Upper lobe of left lung (tissue), 6 donors: ENCODE results near the gene NKG7. TPM values are rescaled to one million over a fixed set of nuclear protein-coding genes. Genes with fewer than 3 reads are reported as not detected.

ENCODE experiments used
- ATAC-seq, 2 donors: fragments of 200-7000 bp; cut with Tn5 transposase; one replicate each; pipeline ENCODE4 v1.9.1; 2022; ENCODE audit warnings: mild to moderate bottlenecking in 2 of 2, moderate library complexity in 2 of 2; ENCODE audit not compliant: low FRiP score in 2 of 2
- DNase-seq, 2 donors: peaks; one replicate each; pipeline ENCODE4 v3.0.0-alpha.2; 2019 to 2020
- H3K27ac ChIP-seq, 4 donors: fragments of 200-600 bp; sonication (generic); one replicate each; pipeline ENCODE4 v1.5.1; 2016 to 2019
- H3K27me3 ChIP-seq, 4 donors: fragments of 200-600 bp; sonication (generic); one replicate each; pipeline ENCODE4 v1.5.1; 2017 to 2019
- H3K36me3 ChIP-seq, 4 donors: fragments of 200-600 bp; sonication (generic); one replicate each; pipeline ENCODE4 v1.5.1; 2016 to 2019
- H3K4me1 ChIP-seq, 4 donors: fragments of 200-600 bp; sonication (generic); one replicate each; pipeline ENCODE4 v1.5.1; 2018 to 2019
- H3K4me3 ChIP-seq, 4 donors: fragments of 200-600 bp; sonication (generic); one replicate each; pipeline ENCODE4 v1.5.1; 2017 to 2019; ENCODE audit warnings: mild to moderate bottlenecking in 2 of 4, moderate library complexity in 1 of 4
- H3K9me3 ChIP-seq, 4 donors: fragments of 200-600 bp; sonication (generic); one replicate each; pipeline ENCODE4 v1.5.1; 2018 to 2019
- CTCF ChIP-seq, 6 experiments: fragments of 450-650 bp in 4 of 6; fragments of 200-600 bp in 2 of 6; sonication (generic) in 2 of 6; IDR thresholded peaks; one replicate each; pipeline ENCODE4 v1.5.1; 2016 to 2019; ENCODE audit warnings: antibody characterized with exemption in 6 of 6
- EP300 ChIP-seq, 4 donors: sonication (generic); formaldehyde crosslinking; IDR thresholded peaks; one replicate each; pipeline ENCODE4 v1.5.1; 2017; ENCODE audit warnings: antibody characterized with exemption in 4 of 4, control low read depth in 2 of 4
- POLR2A ChIP-seq, 4 donors: fragments of 450-650 bp; IDR thresholded peaks; one replicate each; pipeline ENCODE4 v1.5.1; 2016 to 2017; ENCODE audit warnings: antibody characterized with exemption in 4 of 4, mild to moderate bottlenecking in 2 of 4
- POLR2AphosphoS5 ChIP-seq, 2 donors: sonication (generic); formaldehyde crosslinking; IDR thresholded peaks; one replicate each; pipeline ENCODE4 v1.5.1; 2017; ENCODE audit warnings: antibody characterized with exemption in 2 of 2
- WGBS, 2 donors: methylation state at CpG; one replicate each; pipeline ENCODE4 v1.1.5; 2017 to 2018; 5-methylcytosine and 5-hydroxymethylcytosine counted together
- total RNA-seq, 6 donors: library from RNA; depleted of rRNA in 4 of 6; stranded (reverse); fragments of >200 nt in 4 of 6; gene quantifications; one replicate each; pipeline versions ENCODE4 v1.1.0 to v1.2.1, GENCODE V29; 2016 to 2021
- donor health status: DM: no; HTN: no; CAD: no; lungs with moderate emphysema.
- donor health status: DM: no; HTN: yes; CAD: no; lungs with severe emphysema.

The NKG7 gene
- total RNA-seq, 6 donors from 2014 or later: 3.4 to 25.8 (median 9.7) TPM

DNA sequence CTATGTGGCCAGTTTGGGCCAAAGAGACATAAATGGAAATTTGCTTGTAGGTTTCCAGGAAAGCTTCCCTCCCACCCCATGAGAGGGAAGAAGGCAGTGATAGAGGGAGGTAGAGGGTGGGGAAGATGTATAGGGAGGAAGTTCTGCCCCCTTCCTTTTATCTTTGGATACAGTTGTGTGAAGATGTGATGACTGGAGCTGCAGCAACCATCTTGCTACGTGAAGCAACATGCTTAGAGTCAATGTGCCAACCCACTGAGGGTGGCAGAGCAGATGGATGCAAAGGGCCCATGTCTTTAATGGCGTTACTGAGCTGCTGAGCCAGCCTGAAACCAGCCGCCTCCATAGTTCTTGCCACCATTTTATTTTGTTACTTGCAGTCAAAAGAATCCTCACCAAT is 41.3 kb downstream of the NKG7 start:
- ATAC-seq: no peak

GRCh38 chr19:51330366-51330765 is 42.1 kb downstream of the NKG7 start:
- H3K27ac ChIP-seq: no peak overlapping the region
- peaks cover 0 to 25% (median 11%) of the 10 kb centered on the region in 4 donors for H3K27me3 ChIP-seq
- H3K36me3 ChIP-seq: no peaks in the 10 kb centered on the region
- DNase-seq (no peak), ATAC-seq (no peak)
- H3K4me1 ChIP-seq: peaks cover 7 to 16% (median 13%) of the 10 kb centered on the region in 4 donors
- 95 to 96% methylated on average over 4 of the region's 4 CpGs for WGBS, 2 donors
- H3K4me3 ChIP-seq: no peak overlapping the region
- peaks cover 0 to 5% (median 1%) of the 10 kb centered on the region in 4 donors for H3K9me3 ChIP-seq
- TF ChIP-seq POLR2A (IDR thresholded peaks at IDR 0.05) (no peak), CTCF (IDR thresholded peaks at IDR 0.05) (no peak), POLR2AphosphoS5 (IDR thresholded peaks at IDR 0.05) (no peak), EP300 (IDR thresholded peaks at IDR 0.05) (no peak)

More for the DNA sequence above, 41.3 kb downstream of the NKG7 start:
- Histone ChIP-seq H3K36me3 (no peaks in the 10 kb centered on the region), H3K4me1 (peaks cover 7 to 16% (median 13%) of the 10 kb centered on the region in 4 donors), H3K27ac (no peak overlapping the region), H3K4me3 (no peak overlapping the region), H3K9me3 (peaks cover 0 to 5% (median 1%) of the 10 kb centered on the region in 4 donors), H3K27me3 (peaks cover 0 to 25% (median 9%) of the 10 kb centered on the region in 4 donors)
- DNase-seq: no peak
- TF ChIP-seq POLR2AphosphoS5 (IDR thresholded peaks at IDR 0.05) (no peak), EP300 (IDR thresholded peaks at IDR 0.05) (no peak), POLR2A (IDR thresholded peaks at IDR 0.05) (no peak), CTCF (IDR thresholded peaks at IDR 0.05) (no peak)
- 70 to 76% methylated on average over 3 of the region's 3 CpGs for WGBS, 2 donors

DNA sequence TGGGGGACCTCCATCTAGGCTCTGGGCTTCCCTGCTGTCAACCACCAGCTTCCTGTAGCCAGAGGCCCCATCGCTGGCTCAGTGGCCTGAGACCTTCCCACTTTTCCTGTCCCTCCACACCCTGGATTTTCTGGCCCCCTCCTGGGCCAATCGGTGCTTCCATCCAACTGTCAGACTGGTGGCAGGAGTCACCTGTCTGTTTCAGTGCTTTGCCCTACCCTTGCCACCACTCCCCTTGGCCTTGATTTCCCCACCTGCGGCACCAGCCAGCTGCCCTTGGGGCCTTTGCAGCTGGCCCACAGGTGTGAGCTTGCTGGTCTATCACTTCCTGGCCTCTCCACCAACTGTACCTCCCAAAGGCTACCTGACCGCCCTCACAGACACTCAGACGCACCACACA is 43.0 kb downstream of the NKG7 start:
- WGBS, 2 donors: 85 to 90% methylated on average over 5 of the region's 5 CpGs
- Histone ChIP-seq H3K4me1 (peaks cover 7 to 16% (median 13%) of the 10 kb centered on the region in 4 donors), H3K4me3 (no peak overlapping the region), H3K36me3 (no peaks in the 10 kb centered on the region), H3K27ac (no peak overlapping the region), H3K9me3 (peaks cover 0 to 5% (median 1%) of the 10 kb centered on the region in 4 donors), H3K27me3 (peaks cover 0 to 25% (median 11%) of the 10 kb centered on the region in 4 donors)
- TF ChIP-seq POLR2AphosphoS5 (IDR thresholded peaks at IDR 0.05): no peak
- TF ChIP-seq EP300 (IDR thresholded peaks at IDR 0.05): no peak
- TF ChIP-seq POLR2A (IDR thresholded peaks at IDR 0.05): no peak
- TF ChIP-seq CTCF (IDR thresholded peaks at IDR 0.05): no peak
- DNase-seq (no peak), ATAC-seq (no peak)

GRCh38 chr19:51327066-51328001 is 45.1 kb downstream of the NKG7 start:
- H3K4me3 ChIP-seq: peak overlapping the region in 3 of 4 donors; percentile 15 to 29 (median 20)
- ATAC-seq: peak in 1 of 2 donors; percentile 75

More at GRCh38 chr19:51327066-51328001, 45.1 kb downstream of the NKG7 start:
- TF ChIP-seq CTCF (IDR thresholded peaks at IDR 0.05): no peak
- peak in 1 of 4 donors; percentile 8 for TF ChIP-seq POLR2A (IDR thresholded peaks at IDR 0.05)
- DNase-seq: peak; percentile 41 to 89
- Histone ChIP-seq H3K36me3 (no peaks in the 10 kb centered on the region), H3K27ac (no peak overlapping the region), H3K4me1 (peaks cover 7 to 16% (median 13%) of the 10 kb centered on the region in 4 donors), H3K9me3 (peaks cover 0 to 5% (median 1%) of the 10 kb centered on the region in 4 donors), H3K27me3 (peaks cover 0 to 25% (median 11%) of the 10 kb centered on the region in 4 donors)
- WGBS, 2 donors: 8 to 16% methylated on average over 23 to 43 of the region's 75 CpGs
